Hematopoietic multipotent progenitor cell (in vitro differentiated cells): ENCODE measurements around the gene SLC44A5. TPM values are rescaled to one million over a fixed set of nuclear protein-coding genes. Genes with fewer than 3 reads are reported as not detected.
"Not testable (repeated sequence)": the region's sequence is repeated elsewhere in the genome, so short reads cannot be mapped to it uniquely, and the experiment has no call there.

Experiments used
- DNase-seq, 3 donors: peaks; one replicate each; pipeline ENCODE4 v3.0.0-alpha.2; 2011 to 2015; ENCODE audit warnings: low read depth in 2 of 3, low spot score in 2 of 3
- total RNA-seq: library from RNA; depleted of rRNA; stranded (reverse); fragments of >200 nt; gene quantifications from one replicate; pipeline ENCODE4 v1.2.3, GENCODE V29; 2012

Gene SLC44A5
- total RNA-seq, 1 donor = 3.5 TPM

- DNase-seq = no peak
These were observed 140.5 kb downstream of the SLC44A5 start for GRCh38 chr1:75470448-75470847.

- no peak for DNase-seq
These were observed 141.2 kb downstream of the SLC44A5 start for GRCh38 chr1:75469586-75470173.

- DNase-seq = no peak
These were observed 149.0 kb downstream of the SLC44A5 start for GRCh38 chr1:75461808-75462325.

GRCh38 chr1:75449998-75450397 is 160.9 kb downstream of the SLC44A5 start:
- DNase-seq = no peak

GRCh38 chr1:75444220-75444619 is 166.7 kb downstream of the SLC44A5 start:
- DNase-seq = no peak

- DNase-seq = no peak
These were observed 170.6 kb downstream of the SLC44A5 start for GRCh38 chr1:75440274-75440673.

- no peak for DNase-seq
These were observed 172.6 kb downstream of the SLC44A5 start for GRCh38 chr1:75438355-75438754.

GRCh38 chr1:75431843-75432242 is 179.1 kb downstream of the SLC44A5 start:
- no peak for DNase-seq

GRCh38 chr1:75430526-75430925 is 180.4 kb downstream of the SLC44A5 start:
- DNase-seq = no peak

- no peak for DNase-seq
These were observed 184.2 kb downstream of the SLC44A5 start for GRCh38 chr1:75426688-75427087.

GRCh38 chr1:75425001-75425650 is 185.8 kb downstream of the SLC44A5 start:
- no peak for DNase-seq

GRCh38 chr1:75423616-75424015 is 187.3 kb downstream of the SLC44A5 start:
- no peak for DNase-seq

GRCh38 chr1:75423136-75423535 is 187.8 kb downstream of the SLC44A5 start:
- no peak for DNase-seq

GRCh38 chr1:75421371-75421770 is 189.5 kb downstream of the SLC44A5 start:
- no peak for DNase-seq

GRCh38 chr1:75415187-75415586 is 195.7 kb downstream of the SLC44A5 start:
- DNase-seq = no peak

- DNase-seq = no peak
These were observed 198.3 kb downstream of the SLC44A5 start for GRCh38 chr1:75412616-75413015.

- DNase-seq = not testable (repeated sequence)
These were observed 206.2 kb downstream of the SLC44A5 start for GRCh38 chr1:75404681-75405080.

GRCh38 chr1:75403147-75403646 is 207.7 kb downstream of the SLC44A5 start:
- DNase-seq = not testable (repeated sequence)

GRCh38 chr1:75400716-75401115 is 210.2 kb downstream of the SLC44A5 start:
- no peak for DNase-seq

GRCh38 chr1:75396745-75397144 is 214.2 kb downstream of the SLC44A5 start:
- no peak for DNase-seq

GRCh38 chr1:75396260-75396659 is 214.7 kb downstream of the SLC44A5 start:
- DNase-seq = no peak
